HG03575 (cell line): Measurements from ENCODE around the gene AKR1A1.
"Not testable (repeated sequence)": the region's sequence is repeated elsewhere in the genome, so short reads cannot be mapped to it uniquely, and the experiment has no call there.

ENCODE experiments used
- ATAC-seq: cut with Tn5 transposase; IDR thresholded peaks from one replicate; pipeline ENCODE4 v1.9.1; 2021; ENCODE audit not compliant: unreplicated experiment, insufficient number of reproducible peaks, low FRiP score; ENCODE audit errors: extremely low read depth

The AKR1A1 gene

GRCh38 chr1:45522324-45523104 is 28.1 kb upstream of the AKR1A1 start:
- no peak for ATAC-seq

GRCh38 chr1:45523516-45523915 is 27.1 kb upstream of the AKR1A1 start:
- ATAC-seq, result not testable (repeated sequence)

GRCh38 chr1:45523975-45524374 is 26.7 kb upstream of the AKR1A1 start:
- ATAC-seq, result not testable (repeated sequence)

- no peak for ATAC-seq
Measured at GRCh38 chr1:45526135-45526644, 24.4 kb upstream of the AKR1A1 start.

- no peak for ATAC-seq
Measured at GRCh38 chr1:45530632-45531135, 19.9 kb upstream of the AKR1A1 start.

- no peak for ATAC-seq
Measured at GRCh38 chr1:45531873-45532272, 18.8 kb upstream of the AKR1A1 start.

- no peak for ATAC-seq
Measured at GRCh38 chr1:45535988-45536766, 14.4 kb upstream of the AKR1A1 start.

- ATAC-seq, result no peak
Measured at GRCh38 chr1:45536886-45537285, 13.7 kb upstream of the AKR1A1 start.

- no peak for ATAC-seq
Measured at GRCh38 chr1:45541193-45541592, 9.4 kb upstream of the AKR1A1 start.

GRCh38 chr1:45542591-45542990 is 8.0 kb upstream of the AKR1A1 start:
- ATAC-seq, result no peak

- ATAC-seq, result no peak
Measured at GRCh38 chr1:45543581-45544417, 6.8 kb upstream of the AKR1A1 start.

- ATAC-seq, result no peak
Measured at GRCh38 chr1:45544530-45544929, 6.1 kb upstream of the AKR1A1 start.

GRCh38 chr1:45545019-45545493 is 5.6 kb upstream of the AKR1A1 start:
- ATAC-seq, result no peak

- no peak for ATAC-seq
Measured at GRCh38 chr1:45545553-45546310, 4.9 kb upstream of the AKR1A1 start.

GRCh38 chr1:45551684-45552083 is 1.1 kb downstream of the AKR1A1 start:
- no peak for ATAC-seq

GRCh38 chr1:45552331-45552730 is 1.7 kb downstream of the AKR1A1 start:
- no peak for ATAC-seq

GRCh38 chr1:45554198-45554597 is 3.6 kb downstream of the AKR1A1 start:
- no peak for ATAC-seq

- ATAC-seq, result no peak
Measured at GRCh38 chr1:45557422-45557944, 6.9 kb downstream of the AKR1A1 start.
